HepG2 (cell line): ENCODE data around the gene LCN1. TPM values are rescaled to one million over a fixed set of nuclear protein-coding genes. Genes with fewer than 3 reads are reported as not detected.

Experiments
- BORCS8-MEF2B ChIP-seq: sonication (generic); formaldehyde crosslinking; IDR thresholded peaks from 2 replicates; pipeline ENCODE4 v1.8.0; 2022; ENCODE audit warnings: mild to moderate bottlenecking, missing genetic modification reagents
- ETV5 ChIP-seq: IDR thresholded peaks from 2 replicates; pipeline ENCODE4 v1.6.1; 2018; ENCODE audit warnings: missing biosample characterization, missing genetic modification reagents, inconsistent platforms, borderline replicate concordance
- GABPB1 ChIP-seq: IDR thresholded peaks from 2 replicates; pipeline ENCODE4 v1.6.1; 2016; ENCODE audit warnings: mild to moderate bottlenecking, missing genetic modification reagents, moderate library complexity, missing compliant biosample characterization
- KDM2A ChIP-seq: sonication (generic); formaldehyde crosslinking; IDR thresholded peaks from 2 replicates; pipeline ENCODE4 v1.4.0; 2020; ENCODE audit warnings: low read depth, missing genetic modification reagents, borderline replicate concordance
- KDM3A ChIP-seq: IDR thresholded peaks from 2 replicates; pipeline ENCODE4 v1.6.1; 2018; ENCODE audit warnings: low read depth, missing compliant biosample characterization
- KMT2A ChIP-seq: sonication (generic); formaldehyde crosslinking; IDR thresholded peaks from 2 replicates; pipeline ENCODE4 v1.4.0; 2020; ENCODE audit warnings: missing genetic modification reagents
- MTA1 ChIP-seq: sonication (generic); formaldehyde crosslinking; IDR thresholded peaks from 2 replicates; pipeline ENCODE4 v1.4.0; 2020; ENCODE audit warnings: missing genetic modification reagents, mild to moderate bottlenecking, borderline replicate concordance
- NFE2L2 ChIP-seq: fragments of 150-350 bp; IDR thresholded peaks from 2 replicates; pipeline ENCODE4 v1.6.1; 2014; ENCODE audit warnings: low read length
- SALL2 ChIP-seq: sonication (generic); formaldehyde crosslinking; IDR thresholded peaks from 2 replicates; pipeline ENCODE4 v1.8.1; 2023; ENCODE audit warnings: mild to moderate bottlenecking, missing genetic modification reagents, inconsistent platforms
- STAG1 ChIP-seq: sonication (generic); formaldehyde crosslinking; IDR thresholded peaks from 2 replicates; pipeline ENCODE4 v1.4.0; 2020; ENCODE audit warnings: missing genetic modification reagents
- TEAD3 ChIP-seq: optimal IDR thresholded peaks from 2 replicates; pipeline ENCODE3; 2016; ENCODE audit warnings: borderline replicate concordance
- ZBTB38 ChIP-seq: sonication (generic); formaldehyde crosslinking; IDR thresholded peaks from 2 replicates; pipeline ENCODE4 v1.5.1; 2020; ENCODE audit warnings: mild to moderate bottlenecking, missing genetic modification reagents
- ZMAT3 ChIP-seq: sonication (generic); formaldehyde crosslinking; conservative IDR thresholded peaks from 2 replicates; pipeline ENCODE4 v1.7.0; 2021; ENCODE audit warnings: missing genetic modification reagents
- ZNF280D ChIP-seq: sonication (generic); formaldehyde crosslinking; IDR thresholded peaks from 2 replicates; pipeline ENCODE4 v1.5.1; 2020; ENCODE audit warnings: mild to moderate bottlenecking, missing genetic modification reagents
- ZNF331 ChIP-seq: sonication (generic); formaldehyde crosslinking; IDR thresholded peaks from 2 replicates; pipeline ENCODE4 v1.4.0; 2020; ENCODE audit warnings: missing genetic modification reagents
- ZNF747 ChIP-seq: sonication (generic); formaldehyde crosslinking; IDR thresholded peaks from 2 replicates; pipeline ENCODE4 v1.8.1; 2023; ENCODE audit warnings: missing genetic modification reagents, mild to moderate bottlenecking, borderline replicate concordance
- ZNF75D ChIP-seq: sonication (generic); formaldehyde crosslinking; IDR thresholded peaks from 2 replicates; pipeline ENCODE4 v1.8.1; 2023; ENCODE audit warnings: missing genetic modification reagents, mild to moderate bottlenecking, borderline replicate concordance
- ZSCAN12 ChIP-seq: sonication (generic); formaldehyde crosslinking; IDR thresholded peaks from 2 replicates; pipeline ENCODE4 v1.9.0; 2021; ENCODE audit warnings: mild to moderate bottlenecking, missing genetic modification reagents
- polyA plus RNA-seq, 8 experiments: library from polyadenylated mRNA; depleted of rRNA in 3 of 8; stranded (reverse) in 7 of 8; unstranded in 1 of 8; fragments of >200 nt; fragmentation: Illumina TruSeq in 4 of 8; extraction: Trizol in 4 of 8; gene quantifications; 2 replicates each; pipeline versions ENCODE4 v1.2.1 to v1.2.3, GENCODE V29; 2011 to 2016; ENCODE audit warnings: low read depth in 4 of 8, missing spikeins in 1 of 8, mixed read lengths in 1 of 8; ENCODE audit not compliant: insufficient read depth in 1 of 8
- total RNA-seq, 5 experiments: library from RNA; depleted of rRNA; stranded (reverse); fragments of >200 nt; fragmentation: Illumina TruSeq; extraction: Trizol; gene quantifications; 2 replicates each; pipeline ENCODE4 v1.2.3, GENCODE V29; 2016; ENCODE audit warnings: low read depth in 1 of 5
- TF ChIP-seq, protein P1 (sequence below): sonication (generic); formaldehyde crosslinking; IDR thresholded peaks from 2 replicates; pipeline ENCODE4 v1.5.0; 2020; ENCODE audit warnings: mild to moderate bottlenecking, missing genetic modification reagents, borderline replicate concordance
- TF ChIP-seq, protein P2 (sequence below): sonication (generic); formaldehyde crosslinking; IDR thresholded peaks from 2 replicates; pipeline ENCODE4 v1.8.1; 2023; ENCODE audit warnings: mild to moderate bottlenecking, moderate library complexity, missing genetic modification reagents

The LCN1 gene
- total and polyA plus RNA-seq, 2 of the 13 experiments (the other 11 are each of a cell fraction or from before 2014, with no cell fraction given), result not detected

DNA sequence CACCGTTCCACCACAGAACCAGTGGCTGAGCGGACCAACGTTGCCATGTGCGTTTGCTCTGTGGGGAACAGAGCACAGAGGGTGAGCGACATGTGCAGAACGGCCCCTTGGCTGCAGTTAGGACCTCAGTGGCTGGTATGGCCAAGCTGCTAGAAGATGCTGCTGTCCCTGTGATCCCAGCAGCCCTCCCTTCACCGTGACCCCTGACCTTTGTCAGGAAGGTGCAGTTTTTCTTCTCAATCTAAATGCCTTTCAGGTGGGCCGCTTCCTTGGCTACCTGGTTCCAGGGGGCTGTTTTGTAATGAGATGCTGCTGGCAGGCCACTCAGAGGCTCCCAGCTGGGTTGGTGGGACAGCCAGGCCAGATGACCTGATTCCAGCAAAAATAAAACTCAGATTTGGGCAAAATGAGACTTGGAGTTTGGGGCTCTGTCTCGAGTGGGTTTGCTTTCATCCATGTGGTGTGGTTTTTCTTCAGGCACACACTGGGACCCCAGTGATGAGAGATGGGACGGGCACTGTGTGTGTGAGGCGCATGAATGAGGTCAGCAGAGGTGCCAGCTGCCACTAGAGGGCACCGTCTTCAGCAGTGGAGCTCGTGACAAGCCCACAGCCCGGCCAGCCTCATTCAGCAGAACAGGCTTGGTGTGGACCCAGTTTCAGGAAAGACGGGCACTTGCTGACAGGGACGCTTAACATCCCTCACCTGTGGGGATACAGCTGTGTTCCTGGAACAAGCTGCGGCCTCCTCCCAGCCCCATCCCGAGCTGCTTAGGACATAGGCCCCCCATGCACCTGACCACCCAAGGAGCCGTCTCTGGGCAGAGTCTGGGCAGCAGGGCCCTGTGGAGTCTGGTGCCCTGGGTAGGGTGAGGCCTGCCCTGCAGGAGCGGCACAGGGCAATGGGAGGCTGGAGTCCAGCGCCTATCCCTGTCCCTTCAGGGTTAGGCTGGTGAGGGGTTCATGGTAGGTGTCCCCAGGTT, 16.7 kb upstream of the LCN1 start (continued):
- 0 out of 2 replicates have a peak, but pooled peaks have one; percentile 20 for TF ChIP-seq MTA1 (CRISPR knock-in tag)
- TF ChIP-seq TEAD3 (CRISPR knock-in tag), result no peak
- 0 out of 2 replicates have a peak, but pooled peaks have one; percentile 21 for TF ChIP-seq ZNF331 (CRISPR knock-in tag)
- TF ChIP-seq KDM2A (CRISPR knock-in tag), result peak; percentile 50
- TF ChIP-seq NFE2L2, result no peak
- no peak for TF ChIP-seq ZSCAN12 (CRISPR knock-in tag)
- TF ChIP-seq BORCS8-MEF2B (CRISPR knock-in tag), result no peak
- TF ChIP-seq, protein P1, sequence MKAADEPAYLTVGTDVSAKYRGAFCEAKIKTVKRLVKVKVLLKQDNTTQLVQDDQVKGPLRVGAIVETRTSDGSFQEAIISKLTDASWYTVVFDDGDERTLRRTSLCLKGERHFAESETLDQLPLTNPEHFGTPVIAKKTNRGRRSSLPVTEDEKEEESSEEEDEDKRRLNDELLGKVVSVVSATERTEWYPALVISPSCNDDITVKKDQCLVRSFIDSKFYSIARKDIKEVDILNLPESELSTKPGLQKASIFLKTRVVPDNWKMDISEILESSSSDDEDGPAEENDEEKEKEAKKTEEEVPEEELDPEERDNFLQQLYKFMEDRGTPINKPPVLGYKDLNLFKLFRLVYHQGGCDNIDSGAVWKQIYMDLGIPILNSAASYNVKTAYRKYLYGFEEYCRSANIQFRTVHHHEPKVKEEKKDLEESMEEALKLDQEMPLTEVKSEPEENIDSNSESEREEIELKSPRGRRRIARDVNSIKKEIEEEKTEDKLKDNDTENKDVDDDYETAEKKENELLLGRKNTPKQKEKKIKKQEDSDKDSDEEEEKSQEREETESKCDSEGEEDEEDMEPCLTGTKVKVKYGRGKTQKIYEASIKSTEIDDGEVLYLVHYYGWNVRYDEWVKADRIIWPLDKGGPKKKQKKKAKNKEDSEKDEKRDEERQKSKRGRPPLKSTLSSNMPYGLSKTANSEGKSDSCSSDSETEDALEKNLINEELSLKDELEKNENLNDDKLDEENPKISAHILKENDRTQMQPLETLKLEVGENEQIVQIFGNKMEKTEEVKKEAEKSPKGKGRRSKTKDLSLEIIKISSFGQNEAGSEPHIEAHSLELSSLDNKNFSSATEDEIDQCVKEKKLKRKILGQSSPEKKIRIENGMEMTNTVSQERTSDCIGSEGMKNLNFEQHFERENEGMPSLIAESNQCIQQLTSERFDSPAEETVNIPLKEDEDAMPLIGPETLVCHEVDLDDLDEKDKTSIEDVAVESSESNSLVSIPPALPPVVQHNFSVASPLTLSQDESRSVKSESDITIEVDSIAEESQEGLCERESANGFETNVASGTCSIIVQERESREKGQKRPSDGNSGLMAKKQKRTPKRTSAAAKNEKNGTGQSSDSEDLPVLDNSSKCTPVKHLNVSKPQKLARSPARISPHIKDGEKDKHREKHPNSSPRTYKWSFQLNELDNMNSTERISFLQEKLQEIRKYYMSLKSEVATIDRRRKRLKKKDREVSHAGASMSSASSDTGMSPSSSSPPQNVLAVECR, result 0 out of 2 replicates have a peak, but pooled peaks have one; percentile 26
- TF ChIP-seq ZBTB38 (CRISPR knock-in tag), result peak; percentile 54; the same call in 1 of the 2 replicates
- TF ChIP-seq KDM3A (CRISPR knock-in tag), result no peak
- TF ChIP-seq KMT2A (CRISPR knock-in tag), result 0 out of 2 replicates have a peak, but pooled peaks have one; percentile 41
- TF ChIP-seq STAG1, result peak; percentile 44; the same call in 1 of the 2 replicates
- TF ChIP-seq, protein P2, sequence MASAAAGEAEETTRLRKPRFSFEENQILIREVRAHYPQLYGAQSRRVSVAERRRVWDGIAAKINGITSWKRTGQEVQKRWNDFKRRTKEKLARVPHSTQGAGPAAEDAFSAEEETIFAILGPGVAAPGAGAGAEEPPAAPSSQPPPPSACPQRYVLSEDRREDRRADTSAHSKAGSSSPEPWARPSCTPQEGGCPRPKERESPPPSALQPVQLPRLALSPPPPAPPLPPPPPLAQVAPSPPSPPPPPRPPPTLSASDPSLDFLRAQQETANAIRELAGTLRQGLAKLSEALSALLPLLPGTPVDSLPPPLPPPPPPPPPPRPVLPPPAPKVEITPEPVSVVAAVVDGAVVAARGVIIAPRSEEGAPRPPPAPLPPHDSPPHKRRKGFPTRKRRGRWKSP (CRISPR knock-in tag), result no peak
- no peak for TF ChIP-seq ZNF280D (CRISPR knock-in tag)
- TF ChIP-seq ZNF75D, result no peak
- 0 out of 2 replicates have a peak, but pooled peaks have one; percentile 12 for TF ChIP-seq GABPB1 (CRISPR knock-in tag)
- TF ChIP-seq ETV5 (CRISPR knock-in tag), result no peak
- no peak for TF ChIP-seq SALL2 (CRISPR knock-in tag)
- no peak for TF ChIP-seq ZNF747
- no peak for TF ChIP-seq ZMAT3 (CRISPR knock-in tag)
